Measurements from ENCODE around the gene TAOK3.
"Not testable (repeated sequence)": the region's sequence is repeated elsewhere in the genome, so short reads cannot be mapped to it uniquely, and the experiment has no call there.

TAOK3 gene

GRCh38 chr12:118288174-118288573, 84.5 kb downstream of the TAOK3 start:
- no peak for DNase-seq

GRCh38 chr12:118287728-118288127, 85.0 kb downstream of the TAOK3 start:
- no peak for DNase-seq

GRCh38 chr12:118282767-118283166, 89.9 kb downstream of the TAOK3 start:
- DNase-seq = no peak

GRCh38 chr12:118278288-118278687, 94.4 kb downstream of the TAOK3 start:
- DNase-seq = not testable (repeated sequence)

GRCh38 chr12:118274066-118274465, 98.6 kb downstream of the TAOK3 start:
- DNase-seq = no peak

- no peak for DNase-seq
Observed at GRCh38 chr12:118271770-118272417, 100.8 kb downstream of the TAOK3 start.

- DNase-seq = no peak
Observed at GRCh38 chr12:118271183-118271582, 101.5 kb downstream of the TAOK3 start.

GRCh38 chr12:118269806-118270205, 102.9 kb downstream of the TAOK3 start:
- DNase-seq = no peak

- no peak for DNase-seq
Observed at GRCh38 chr12:118259079-118259478, 113.6 kb downstream of the TAOK3 start.

GRCh38 chr12:118256352-118256751, 116.4 kb downstream of the TAOK3 start:
- no peak for DNase-seq

- no peak for DNase-seq
Observed at GRCh38 chr12:118249547-118249946, 123.2 kb downstream of the TAOK3 start.

- not testable (repeated sequence) for DNase-seq
Observed at GRCh38 chr12:118245886-118246285, 126.8 kb downstream of the TAOK3 start.

- DNase-seq = no peak
Observed at GRCh38 chr12:118238888-118239287, 133.8 kb downstream of the TAOK3 start.

- DNase-seq = no peak
Observed at GRCh38 chr12:118237908-118238307, 134.8 kb downstream of the TAOK3 start.

GRCh38 chr12:118237052-118237665, 135.5 kb downstream of the TAOK3 start:
- DNase-seq = no peak

GRCh38 chr12:118220702-118221101, 152.0 kb downstream of the TAOK3 start:
- DNase-seq = no peak

GRCh38 chr12:118219772-118220171, 152.9 kb downstream of the TAOK3 start:
- no peak for DNase-seq

- no peak for DNase-seq
Observed at GRCh38 chr12:118219106-118219505, 153.6 kb downstream of the TAOK3 start.

- no peak for DNase-seq
Observed at GRCh38 chr12:118213452-118213851, 159.3 kb downstream of the TAOK3 start.

- no peak for DNase-seq
Observed at GRCh38 chr12:118212606-118213005, 160.1 kb downstream of the TAOK3 start.

GRCh38 chr12:118206107-118206412, 166.6 kb downstream of the TAOK3 start:
- DNase-seq = no peak

GRCh38 chr12:118193958-118194357, 178.7 kb downstream of the TAOK3 start:
- no peak for DNase-seq

- no peak for DNase-seq
Observed at GRCh38 chr12:118193477-118193876, 179.2 kb downstream of the TAOK3 start.

- DNase-seq = no peak
Observed at GRCh38 chr12:118190266-118190665, 182.4 kb downstream of the TAOK3 start.

- DNase-seq = peak; percentile 42
Observed at GRCh38 chr12:118189741-118190191, 182.9 kb downstream of the TAOK3 start.

Measured in NCI-H524 treated with DMSO at 0.1 percent for 48 hours (cell line).